ENCODE data around the gene SH2D1B. TPM values are rescaled to one million over a fixed set of nuclear protein-coding genes. Genes with fewer than 3 reads are reported as not detected.
"Not testable (repeated sequence)": the region's sequence is repeated elsewhere in the genome, so short reads cannot be mapped to it uniquely, and the experiment has no call there.

Gene SH2D1B
- 0.03 TPM for polyA plus RNA-seq (2013)

GRCh38 chr1:162412002-162412401 lies at the start of gene SH2D1B:
SH2D1B (minus strand) TSS chr1:162412136; CDS start chr1:162412016, 120 bp downstream.
- 100% methylated on average over 2 of the region's 3 CpGs for WGBS (ENCODE audit: insufficient coverage)
- H3K9me3 ChIP-seq (ENCODE audit: control extremely low read depth in 1 of 5, control insufficient read depth in 4 of 5, insufficient read depth in 2 of 5, low read depth in 1 of 5, low read length in 4 of 5): no peaks in the 10 kb centered on the region
- no peak within 1 kb of the TSS for H3K4me3 ChIP-seq (ENCODE audit: control insufficient read depth in 1 of 7, extremely low read depth in 1 of 7, insufficient read depth in 4 of 7, low read depth in 2 of 7, low read length in 6 of 7)
- no peak within 1 kb of the TSS for H3K27ac ChIP-seq (ENCODE audit: insufficient read depth in 1 of 2, low read depth in 1 of 2, low read length in 2 of 2, poor library complexity in 1 of 2, severe bottlenecking in 2 of 2)
- H3K27me3 ChIP-seq (replicated peaks in 2 of 5; ENCODE audit: control insufficient read depth in 4 of 5, insufficient read depth in 5 of 5, low read length in 4 of 5): no peaks in the 10 kb centered on the region
- no peak for DNase-seq
- ChIA-PET CTCF (no interaction called here), POLR2A (no interaction called here)
- peaks cover 0 to 6% (median under 1%) of the 10 kb centered on the region in 4 experiments for H3K4me1 ChIP-seq (ENCODE audit: control extremely low read depth in 1 of 4, control insufficient read depth in 4 of 4, insufficient read depth in 4 of 4, low read length in 3 of 4)
- H3K36me3 ChIP-seq (ENCODE audit: control insufficient read depth in 4 of 4, insufficient read depth in 4 of 4, low read length in 3 of 4): no peaks in the 10 kb centered on the region

DNA sequence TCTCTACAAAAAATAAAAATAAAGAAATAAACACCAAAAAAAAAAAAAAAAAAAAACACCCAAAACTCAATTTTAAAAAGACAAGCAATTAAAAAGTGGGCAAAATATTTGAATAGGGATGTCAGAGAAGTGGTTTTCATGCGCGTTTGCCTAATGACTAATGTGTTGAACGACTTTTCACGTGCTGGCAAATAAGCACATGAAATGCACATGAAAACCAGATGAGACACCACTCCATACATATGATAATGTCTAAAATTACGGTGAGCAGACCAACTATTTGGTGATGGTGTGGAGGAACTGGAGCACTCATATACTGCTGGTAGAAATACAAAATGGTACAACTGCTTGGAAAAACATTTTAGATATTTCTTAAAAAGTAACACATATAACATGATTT lies 46.3 kb upstream of the SH2D1B start:
- Histone ChIP-seq H3K27ac (ENCODE audit: insufficient read depth in 1 of 2, low read depth in 1 of 2, low read length in 2 of 2, poor library complexity in 1 of 2, severe bottlenecking in 2 of 2) (no peak overlapping the region), H3K27me3 (replicated peaks in 2 of 5; ENCODE audit: control insufficient read depth in 4 of 5, insufficient read depth in 5 of 5, low read length in 4 of 5) (no peaks in the 10 kb centered on the region), H3K36me3 (ENCODE audit: control insufficient read depth in 4 of 4, insufficient read depth in 4 of 4, low read length in 3 of 4) (no peaks in the 10 kb centered on the region), H3K4me1 (ENCODE audit: control extremely low read depth in 1 of 4, control insufficient read depth in 4 of 4, insufficient read depth in 4 of 4, low read length in 3 of 4) (no peaks in the 10 kb centered on the region), H3K4me3 (ENCODE audit: control insufficient read depth in 1 of 7, extremely low read depth in 1 of 7, insufficient read depth in 4 of 7, low read depth in 2 of 7, low read length in 6 of 7) (no peak overlapping the region), H3K9me3 (ENCODE audit: control extremely low read depth in 1 of 5, control insufficient read depth in 4 of 5, insufficient read depth in 2 of 5, low read depth in 1 of 5, low read length in 4 of 5) (no peaks in the 10 kb centered on the region)
- no CpG with 5 or more reads among the region's 5 CpGs for WGBS (ENCODE audit: insufficient coverage)
- CTCF ChIA-PET: no interaction called here
- POLR2A ChIA-PET: no interaction called here
- no peak for DNase-seq

GRCh38 chr1:162456323-162456722 lies 44.4 kb upstream of the SH2D1B start:
- CTCF ChIA-PET: no interaction called here
- POLR2A ChIA-PET: no interaction called here
- H3K9me3 ChIP-seq (ENCODE audit: control extremely low read depth in 1 of 5, control insufficient read depth in 4 of 5, insufficient read depth in 2 of 5, low read depth in 1 of 5, low read length in 4 of 5): no peaks in the 10 kb centered on the region
- WGBS (ENCODE audit: insufficient coverage): no CpG with 5 or more reads among the region's 4 CpGs
- DNase-seq: peak in 1 of 3 donors; percentile 1
- H3K27ac ChIP-seq (ENCODE audit: insufficient read depth in 1 of 2, low read depth in 1 of 2, low read length in 2 of 2, poor library complexity in 1 of 2, severe bottlenecking in 2 of 2): no peak overlapping the region
- no peaks in the 10 kb centered on the region for H3K36me3 ChIP-seq (ENCODE audit: control insufficient read depth in 4 of 4, insufficient read depth in 4 of 4, low read length in 3 of 4)
- no peak overlapping the region for H3K4me3 ChIP-seq (ENCODE audit: control insufficient read depth in 1 of 7, extremely low read depth in 1 of 7, insufficient read depth in 4 of 7, low read depth in 2 of 7, low read length in 6 of 7)
- H3K4me1 ChIP-seq (ENCODE audit: control extremely low read depth in 1 of 4, control insufficient read depth in 4 of 4, insufficient read depth in 4 of 4, low read length in 3 of 4): no peaks in the 10 kb centered on the region
- no peaks in the 10 kb centered on the region for H3K27me3 ChIP-seq (replicated peaks in 2 of 5; ENCODE audit: control insufficient read depth in 4 of 5, insufficient read depth in 5 of 5, low read length in 4 of 5)

DNA sequence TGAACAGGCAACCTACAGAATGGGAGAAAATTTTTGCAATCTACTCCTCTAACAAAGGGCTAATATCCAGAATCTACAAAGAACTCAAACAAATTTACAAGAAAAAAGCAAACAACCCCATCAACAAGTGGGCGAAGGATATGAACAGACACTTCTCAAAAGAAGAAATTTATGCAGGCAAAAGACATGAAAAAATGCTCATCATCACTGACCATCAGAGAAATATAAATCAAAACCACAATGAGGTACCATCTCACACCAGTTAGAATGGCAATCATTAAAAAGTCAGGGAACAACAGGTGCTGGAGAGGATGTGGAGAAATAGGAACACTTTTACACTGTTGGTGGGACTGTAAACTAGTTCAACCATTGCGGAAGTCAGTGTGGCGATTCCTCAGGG lies 42.4 kb upstream of the SH2D1B start:
- CTCF ChIA-PET; DNase-seq; H3K4me3 ChIP-seq (ENCODE audit: control insufficient read depth in 1 of 7, extremely low read depth in 1 of 7, insufficient read depth in 4 of 7, low read depth in 2 of 7, low read length in 6 of 7); H3K27me3 ChIP-seq (replicated peaks in 2 of 5; ENCODE audit: control insufficient read depth in 4 of 5, insufficient read depth in 5 of 5, low read length in 4 of 5); H3K36me3 ChIP-seq (ENCODE audit: control insufficient read depth in 4 of 4, insufficient read depth in 4 of 4, low read length in 3 of 4); POLR2A ChIA-PET; H3K9me3 ChIP-seq (ENCODE audit: control extremely low read depth in 1 of 5, control insufficient read depth in 4 of 5, insufficient read depth in 2 of 5, low read depth in 1 of 5, low read length in 4 of 5); H3K27ac ChIP-seq (ENCODE audit: insufficient read depth in 1 of 2, low read depth in 1 of 2, low read length in 2 of 2, poor library complexity in 1 of 2, severe bottlenecking in 2 of 2); H3K4me1 ChIP-seq (ENCODE audit: control extremely low read depth in 1 of 4, control insufficient read depth in 4 of 4, insufficient read depth in 4 of 4, low read length in 3 of 4): not testable (repeated sequence)
- no CpG with 5 or more reads among the region's 3 CpGs for WGBS (ENCODE audit: insufficient coverage)

GRCh38 chr1:162446946-162447345 lies 35.0 kb upstream of the SH2D1B start:
- CTCF ChIA-PET: no interaction called here
- WGBS (ENCODE audit: insufficient coverage): 86% methylated on average over 1 of the region's 2 CpGs
- H3K27ac ChIP-seq (ENCODE audit: insufficient read depth in 1 of 2, low read depth in 1 of 2, low read length in 2 of 2, poor library complexity in 1 of 2, severe bottlenecking in 2 of 2): no peak overlapping the region

DNA sequence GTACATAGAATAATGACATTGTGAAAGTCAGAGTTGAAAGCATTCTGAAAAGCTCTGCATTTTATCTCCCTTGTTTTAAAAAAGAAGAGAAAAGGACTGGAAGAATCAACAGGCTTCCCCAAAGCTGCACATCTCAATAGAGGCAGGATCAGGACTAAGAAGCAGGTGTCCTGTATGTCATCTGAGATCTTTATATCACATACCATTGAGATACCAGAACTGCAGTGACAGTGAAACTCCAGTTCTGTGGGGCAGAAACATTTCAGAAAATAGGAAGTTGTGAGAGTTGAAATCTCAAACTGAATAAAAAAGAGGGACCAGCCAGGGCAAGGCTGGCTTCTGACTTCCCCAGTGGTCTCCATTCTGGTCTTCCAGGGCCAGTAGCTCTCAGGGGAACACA lies 33.0 kb upstream of the SH2D1B start:
- Histone ChIP-seq H3K4me1 (ENCODE audit: control extremely low read depth in 1 of 4, control insufficient read depth in 4 of 4, insufficient read depth in 4 of 4, low read length in 3 of 4) (peaks cover 0 to 4% (median 0%) of the 10 kb centered on the region in 4 experiments), H3K27me3 (replicated peaks in 2 of 5; ENCODE audit: control insufficient read depth in 4 of 5, insufficient read depth in 5 of 5, low read length in 4 of 5) (peaks cover 0 to 2% (median 0%) of the 10 kb centered on the region in 5 experiments), H3K36me3 (ENCODE audit: control insufficient read depth in 4 of 4, insufficient read depth in 4 of 4, low read length in 3 of 4) (no peaks in the 10 kb centered on the region), H3K27ac (ENCODE audit: insufficient read depth in 1 of 2, low read depth in 1 of 2, low read length in 2 of 2, poor library complexity in 1 of 2, severe bottlenecking in 2 of 2) (no peak overlapping the region), H3K9me3 (ENCODE audit: control extremely low read depth in 1 of 5, control insufficient read depth in 4 of 5, insufficient read depth in 2 of 5, low read depth in 1 of 5, low read length in 4 of 5) (no peaks in the 10 kb centered on the region), H3K4me3 (ENCODE audit: control insufficient read depth in 1 of 7, extremely low read depth in 1 of 7, insufficient read depth in 4 of 7, low read depth in 2 of 7, low read length in 6 of 7) (no peak overlapping the region)
- ChIA-PET POLR2A (no interaction called here), CTCF (no interaction called here)
- no peak for DNase-seq

More at GRCh38 chr1:162446946-162447345, 35.0 kb upstream of the SH2D1B start:
- POLR2A ChIA-PET: no interaction called here
- Histone ChIP-seq H3K36me3 (ENCODE audit: control insufficient read depth in 4 of 4, insufficient read depth in 4 of 4, low read length in 3 of 4) (no peaks in the 10 kb centered on the region), H3K9me3 (ENCODE audit: control extremely low read depth in 1 of 5, control insufficient read depth in 4 of 5, insufficient read depth in 2 of 5, low read depth in 1 of 5, low read length in 4 of 5) (no peaks in the 10 kb centered on the region), H3K4me3 (ENCODE audit: control insufficient read depth in 1 of 7, extremely low read depth in 1 of 7, insufficient read depth in 4 of 7, low read depth in 2 of 7, low read length in 6 of 7) (no peak overlapping the region), H3K27me3 (replicated peaks in 2 of 5; ENCODE audit: control insufficient read depth in 4 of 5, insufficient read depth in 5 of 5, low read length in 4 of 5) (no peaks in the 10 kb centered on the region), H3K4me1 (ENCODE audit: control extremely low read depth in 1 of 4, control insufficient read depth in 4 of 4, insufficient read depth in 4 of 4, low read length in 3 of 4) (peaks cover 0 to 4% (median 0%) of the 10 kb centered on the region in 4 experiments)
- no peak for DNase-seq

- H3K4me1 ChIP-seq (ENCODE audit: control extremely low read depth in 1 of 4, control insufficient read depth in 4 of 4, insufficient read depth in 4 of 4, low read length in 3 of 4); DNase-seq; H3K9me3 ChIP-seq (ENCODE audit: control extremely low read depth in 1 of 5, control insufficient read depth in 4 of 5, insufficient read depth in 2 of 5, low read depth in 1 of 5, low read length in 4 of 5); H3K27me3 ChIP-seq (replicated peaks in 2 of 5; ENCODE audit: control insufficient read depth in 4 of 5, insufficient read depth in 5 of 5, low read length in 4 of 5); H3K36me3 ChIP-seq (ENCODE audit: control insufficient read depth in 4 of 4, insufficient read depth in 4 of 4, low read length in 3 of 4); CTCF ChIA-PET; H3K27ac ChIP-seq (ENCODE audit: insufficient read depth in 1 of 2, low read depth in 1 of 2, low read length in 2 of 2, poor library complexity in 1 of 2, severe bottlenecking in 2 of 2); POLR2A ChIA-PET; H3K4me3 ChIP-seq (ENCODE audit: control insufficient read depth in 1 of 7, extremely low read depth in 1 of 7, insufficient read depth in 4 of 7, low read depth in 2 of 7, low read length in 6 of 7): not testable (repeated sequence)
- 95% methylated on average over 25 of the region's 47 CpGs for WGBS (ENCODE audit: insufficient coverage)
Observed at GRCh38 chr1:162432977-162433713, 21.2 kb upstream of the SH2D1B start.
